CD4-positive, alpha-beta T cell treated with Interleukin-6 for 4 hours (primary cell): ENCODE measurements around the gene KRTAP2-1.
"Not testable (repeated sequence)": the region's sequence is repeated elsewhere in the genome, so short reads cannot be mapped to it uniquely, and the experiment has no call there.

Experiments
- DNase-seq: peaks from one replicate; pipeline ENCODE4 v3.0.0-alpha.2; 2020; ENCODE audit warnings: mixed read lengths

KRTAP2-1 gene

GRCh38 chr17:41010441-41010840 is 36.7 kb downstream of the KRTAP2-1 start:
- DNase-seq: no peak

DNA sequence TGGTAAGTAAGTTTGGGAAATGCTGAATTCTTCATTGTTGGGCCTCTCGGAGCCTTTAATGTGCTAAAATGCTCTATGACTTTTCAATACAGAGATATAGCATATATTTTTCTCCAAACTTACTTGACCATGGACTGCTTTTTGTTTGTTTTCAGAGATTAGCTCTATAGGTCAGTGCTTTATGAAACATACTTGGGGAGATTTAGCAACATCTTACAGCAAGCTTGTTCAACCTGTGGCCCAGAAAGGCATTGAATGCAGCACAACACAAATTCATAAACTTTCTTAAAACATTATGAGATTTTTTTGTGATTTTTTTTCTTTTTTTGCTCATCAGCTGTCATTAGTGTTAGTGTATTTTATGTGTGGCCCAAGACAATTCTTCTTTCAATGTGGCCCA is 37.2 kb downstream of the KRTAP2-1 start:
- no peak for DNase-seq

GRCh38 chr17:41009301-41009760 is 37.8 kb downstream of the KRTAP2-1 start:
- DNase-seq: no peak

DNA sequence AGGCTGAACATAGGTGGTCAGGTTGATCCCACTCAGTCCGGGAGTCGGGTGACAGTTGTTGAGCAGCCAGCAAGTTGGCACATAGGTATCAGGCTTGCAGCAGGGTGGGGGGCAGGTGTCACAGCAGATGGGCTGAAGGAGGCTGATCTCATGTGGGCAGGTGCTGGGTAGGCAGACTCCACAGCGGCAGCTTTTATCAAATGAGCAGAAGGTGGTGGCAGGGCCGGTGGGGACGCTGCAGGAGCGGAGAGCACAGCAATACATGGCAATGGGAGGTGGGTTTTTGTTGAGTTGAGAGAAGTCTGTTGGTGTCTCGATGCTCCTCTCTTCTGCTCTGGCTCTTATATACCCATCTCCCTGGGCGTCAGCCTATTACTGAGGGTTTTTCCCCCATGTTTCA is 38.3 kb downstream of the KRTAP2-1 start, which contains the start of gene KRTAP3-1:
Gene KRTAP3-1, minus strand, starts transcription at position 318 of the 400 bp plus-strand sequence. Its CDS starts 54 bp downstream, at position 264.
- DNase-seq: no peak

DNA sequence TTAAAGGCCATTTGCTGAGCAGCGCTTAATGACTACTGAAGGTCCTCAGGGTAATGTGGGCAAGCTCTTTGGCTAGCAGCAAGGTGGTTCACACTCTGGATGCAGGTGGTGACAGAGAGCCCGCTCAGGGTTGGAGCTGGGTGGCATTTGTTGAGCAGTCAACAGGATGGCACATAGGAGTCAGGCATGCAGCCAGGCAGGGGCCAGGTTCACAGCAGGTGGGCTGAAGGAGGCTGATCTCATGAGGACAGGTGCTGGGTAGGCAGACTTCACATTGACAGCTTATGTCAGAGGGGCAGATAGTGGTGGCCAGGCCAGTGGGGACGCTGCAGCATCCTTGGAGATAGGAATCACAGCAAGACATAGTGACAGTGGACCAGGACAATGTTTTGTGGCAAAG is 42.7 kb downstream of the KRTAP2-1 start:
- no peak for DNase-seq

- DNase-seq: no peak
Observed at GRCh38 chr17:41003926-41004325, 43.2 kb downstream of the KRTAP2-1 start.

DNA sequence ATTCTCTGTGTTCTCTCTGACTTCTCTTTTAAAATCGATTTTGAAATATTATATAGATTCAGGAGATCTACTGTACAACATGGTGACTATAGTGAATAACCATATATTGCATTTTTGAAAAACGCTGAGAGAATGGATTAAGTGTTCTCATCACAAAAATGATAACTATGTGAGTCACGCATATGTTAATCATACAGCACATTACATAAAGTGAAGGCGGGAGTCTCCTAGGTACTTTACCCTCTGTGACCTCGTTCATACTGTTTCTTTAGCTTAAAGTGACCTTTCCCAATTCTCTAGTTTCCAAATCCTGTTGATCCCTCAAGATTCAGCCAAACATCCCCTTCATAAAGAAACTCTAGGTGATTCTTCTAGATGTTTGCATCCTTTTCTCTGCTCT is 44.3 kb downstream of the KRTAP2-1 start:
- DNase-seq: no peak

GRCh38 chr17:41001795-41002194 is 45.3 kb downstream of the KRTAP2-1 start:
- no peak for DNase-seq

DNA sequence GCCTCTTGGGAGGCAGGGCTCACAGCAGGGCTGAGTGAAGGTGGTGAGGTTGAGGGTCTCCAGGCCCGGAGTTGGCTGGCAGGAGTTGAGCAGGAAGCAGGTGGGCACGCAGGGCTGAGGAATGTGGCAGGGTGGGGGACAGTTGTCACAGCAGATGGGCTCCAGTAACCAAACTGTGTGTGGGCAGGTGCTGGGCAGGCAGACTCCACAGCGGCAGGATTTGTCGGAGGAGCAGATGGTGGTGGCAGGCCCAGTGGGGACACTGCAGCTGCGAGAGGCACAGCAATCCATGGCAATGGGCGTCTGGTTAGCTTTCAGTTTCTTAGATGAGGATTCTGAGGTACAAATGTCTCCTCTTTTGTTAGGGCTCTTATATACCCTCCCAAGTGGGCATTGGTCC is 47.6 kb downstream of the KRTAP2-1 start, which contains the start of gene KRTAP3-2:
Gene KRTAP3-2, minus strand, starts transcription at position 344 of the 400 bp plus-strand sequence. Its CDS starts 53 bp downstream, at position 291.
- not testable (repeated sequence) for DNase-seq

DNA sequence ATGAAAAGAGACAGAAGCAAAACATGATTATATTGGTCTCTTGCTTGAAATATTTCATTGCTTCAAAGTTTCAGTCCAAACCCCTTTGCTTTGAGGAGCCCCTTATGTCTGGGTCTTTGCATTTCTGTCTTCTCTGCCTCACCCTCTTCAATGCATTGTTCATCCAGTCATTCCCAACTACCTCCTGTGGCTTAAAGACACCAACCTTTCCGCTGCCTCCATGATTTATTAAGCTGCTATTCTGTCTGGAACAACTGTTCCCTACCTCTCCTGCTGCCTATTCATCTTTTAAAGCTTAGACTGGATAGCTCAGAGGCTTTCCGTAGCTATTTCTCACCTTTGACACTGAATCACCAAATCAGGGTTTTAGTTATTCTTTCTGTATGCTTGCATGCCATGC is 49.8 kb downstream of the KRTAP2-1 start:
- no peak for DNase-seq

GRCh38 chr17:40996829-40997228 is 50.3 kb downstream of the KRTAP2-1 start:
- no peak for DNase-seq
